GM12872 (cell line): ENCODE data around the gene AQR.

ENCODE experiments used
- CTCF ChIP-seq: IDR thresholded peaks from 3 replicates; pipeline ENCODE4 v1.5.1; 2011; ENCODE audit warnings: low read depth, mild to moderate bottlenecking, low read length, moderate library complexity; ENCODE audit not compliant: insufficient read depth

Gene AQR

GRCh38 chr15:34984889-34985630, 15.5 kb upstream of the AQR start:
- TF ChIP-seq CTCF = no peak

- TF ChIP-seq CTCF = no peak
These were observed 7.2 kb upstream of the AQR start for GRCh38 chr15:34976743-34977142.

GRCh38 chr15:34976073-34976472, 6.5 kb upstream of the AQR start:
- no peak for TF ChIP-seq CTCF

- TF ChIP-seq CTCF = no peak
These were observed 4.0 kb upstream of the AQR start for GRCh38 chr15:34973512-34973911.

- no peak for TF ChIP-seq CTCF
These were observed 5.3 kb downstream of the AQR start for GRCh38 chr15:34964277-34964676.

GRCh38 chr15:34953851-34954250, 15.7 kb downstream of the AQR start:
- no peak for TF ChIP-seq CTCF

- no peak for TF ChIP-seq CTCF
These were observed 17.1 kb downstream of the AQR start for GRCh38 chr15:34952481-34952880.

- no peak for TF ChIP-seq CTCF
These were observed 17.5 kb downstream of the AQR start for GRCh38 chr15:34951993-34952392.
